ENCODE data around the gene HBB.

Gene HBB

GRCh38 chr11:5247472-5248192 is 20.8 kb upstream of the HBB start:
- DNase-seq (ENCODE audit: low spot score), result no peak

GRCh38 chr11:5246772-5247471 is 20.1 kb upstream of the HBB start:
- DNase-seq (ENCODE audit: low spot score), result no peak

GRCh38 chr11:5245155-5245554 is 18.3 kb upstream of the HBB start:
- no peak for DNase-seq (ENCODE audit: low spot score)

GRCh38 chr11:5243816-5244180 is 16.9 kb upstream of the HBB start:
- no peak for DNase-seq (ENCODE audit: low spot score)

GRCh38 chr11:5242933-5243815 is 16.3 kb upstream of the HBB start:
- no peak for DNase-seq (ENCODE audit: low spot score)

- no peak for DNase-seq (ENCODE audit: low spot score)
Observed at GRCh38 chr11:5242208-5242607, 15.3 kb upstream of the HBB start.

GRCh38 chr11:5241458-5241857 is 14.6 kb upstream of the HBB start:
- no peak for DNase-seq (ENCODE audit: low spot score)

GRCh38 chr11:5240458-5240857 is 13.6 kb upstream of the HBB start:
- no peak for DNase-seq (ENCODE audit: low spot score)

GRCh38 chr11:5240056-5240455 is 13.2 kb upstream of the HBB start:
- DNase-seq (ENCODE audit: low spot score), result no peak

- no peak for DNase-seq (ENCODE audit: low spot score)
Observed at GRCh38 chr11:5239046-5239445, 12.2 kb upstream of the HBB start.

GRCh38 chr11:5238486-5238885 is 11.6 kb upstream of the HBB start:
- no peak for DNase-seq (ENCODE audit: low spot score)

- DNase-seq (ENCODE audit: low spot score), result no peak
Observed at GRCh38 chr11:5237420-5237819, 10.5 kb upstream of the HBB start.

- no peak for DNase-seq (ENCODE audit: low spot score)
Observed at GRCh38 chr11:5235364-5236095, 8.7 kb upstream of the HBB start.

GRCh38 chr11:5234381-5234834 is 7.5 kb upstream of the HBB start, which contains the start of gene HBD:
Gene HBD (minus strand): TSS chr11:5234483. CDS start chr11:5234433, 50 bp downstream.
- no peak for DNase-seq (ENCODE audit: low spot score)

- DNase-seq (ENCODE audit: low spot score), result no peak
Observed at GRCh38 chr11:5233307-5233706, 6.4 kb upstream of the HBB start.

GRCh38 chr11:5232821-5233220 is 6.0 kb upstream of the HBB start:
- no peak for DNase-seq (ENCODE audit: low spot score)

GRCh38 chr11:5232176-5232575 is 5.3 kb upstream of the HBB start:
- no peak for DNase-seq (ENCODE audit: low spot score)

GRCh38 chr11:5231111-5231510 is 4.2 kb upstream of the HBB start:
- DNase-seq (ENCODE audit: low spot score), result no peak

- DNase-seq (ENCODE audit: low spot score), result no peak
Observed at GRCh38 chr11:5230266-5230665, 3.4 kb upstream of the HBB start.

GRCh38 chr11:5229796-5230195 is 2.9 kb upstream of the HBB start:
- no peak for DNase-seq (ENCODE audit: low spot score)

- no peak for DNase-seq (ENCODE audit: low spot score)
Observed at GRCh38 chr11:5229356-5229755, 2.5 kb upstream of the HBB start.

GRCh38 chr11:5228124-5228523 is 1.3 kb upstream of the HBB start:
- DNase-seq (ENCODE audit: low spot score), result no peak
